ENCODE results near the gene CEACAM7.
A peak's percentile ranks its signal among the peaks of the same experiment; 100 is the strongest.

CEACAM7 gene

DNA sequence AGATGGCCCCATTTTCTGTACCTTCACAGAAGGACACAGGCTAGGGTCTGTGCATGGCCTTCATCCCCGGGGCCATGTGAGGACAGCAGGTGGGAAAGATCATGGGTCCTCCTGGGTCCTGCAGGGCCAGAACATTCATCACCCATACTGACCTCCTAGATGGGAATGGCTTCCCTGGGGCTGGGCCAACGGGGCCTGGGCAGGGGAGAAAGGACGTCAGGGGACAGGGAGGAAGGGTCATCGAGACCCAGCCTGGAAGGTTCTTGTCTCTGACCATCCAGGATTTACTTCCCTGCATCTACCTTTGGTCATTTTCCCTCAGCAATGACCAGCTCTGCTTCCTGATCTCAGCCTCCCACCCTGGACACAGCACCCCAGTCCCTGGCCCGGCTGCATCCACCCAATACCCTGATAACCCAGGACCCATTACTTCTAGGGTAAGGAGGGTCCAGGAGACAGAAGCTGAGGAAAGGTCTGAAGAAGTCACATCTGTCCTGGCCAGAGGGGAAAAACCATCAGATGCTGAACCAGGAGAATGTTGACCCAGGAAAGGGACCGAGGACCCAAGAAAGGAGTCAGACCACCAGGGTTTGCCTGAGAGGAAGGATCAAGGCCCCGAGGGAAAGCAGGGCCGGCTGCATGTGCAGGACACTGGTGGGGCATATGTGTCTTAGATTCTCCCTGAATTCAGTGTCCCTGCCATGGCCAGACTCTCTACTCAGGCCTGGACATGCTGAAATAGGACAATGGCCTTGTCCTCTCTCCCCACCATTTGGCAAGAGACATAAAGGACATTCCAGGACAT, 7.0 kb upstream of the CEACAM7 start:
- Histone ChIP-seq H2BK120ac (ENCODE audit: low read depth, low read length) (no peak overlapping the region), H3K23ac (ENCODE audit: low read length) (no peak overlapping the region), H3K36me3 (ENCODE audit: control insufficient read depth, insufficient read depth, low read length) (no peaks in the 10 kb centered on the region), H3K79me2 (ENCODE audit: control insufficient read depth, insufficient read depth, low read length) (no peaks in the 10 kb centered on the region), H3K79me1 (ENCODE audit: low read length) (no peaks in the 10 kb centered on the region), H3K9ac (ENCODE audit: low read length) (no peak overlapping the region), H3K4me2 (ENCODE audit: low read length) (no peak overlapping the region), H3K18ac (ENCODE audit: low read length) (no peak overlapping the region), H2BK15ac (replicated peaks; ENCODE audit: low read depth) (no peak overlapping the region), H4K5ac (ENCODE audit: low read length) (no peak overlapping the region), H3K4me3 (ENCODE audit: low read length) (no peak overlapping the region), H3K27ac (ENCODE audit: low read depth, low read length) (no peak overlapping the region), H3K56ac (ENCODE audit: low read length) (no peak overlapping the region), H3K4ac (ENCODE audit: low read depth, low read length) (no peak overlapping the region), H2AK5ac (ENCODE audit: low read length) (no peak overlapping the region), H2BK5ac (ENCODE audit: low read length) (no peak overlapping the region), H4K8ac (ENCODE audit: low read depth, low read length) (no peak overlapping the region), H3K27me3 (ENCODE audit: insufficient read depth, low read length, poor library complexity) (no peaks in the 10 kb centered on the region), H3K4me1 (ENCODE audit: control insufficient read depth, low read depth, low read length) (no peaks in the 10 kb centered on the region)
- no peak for DNase-seq
- WGBS (ENCODE audit: extremely low coverage, insufficient coverage, low lambda C conversion rate), result no CpG with 5 or more reads among the region's 8 CpGs

DNA sequence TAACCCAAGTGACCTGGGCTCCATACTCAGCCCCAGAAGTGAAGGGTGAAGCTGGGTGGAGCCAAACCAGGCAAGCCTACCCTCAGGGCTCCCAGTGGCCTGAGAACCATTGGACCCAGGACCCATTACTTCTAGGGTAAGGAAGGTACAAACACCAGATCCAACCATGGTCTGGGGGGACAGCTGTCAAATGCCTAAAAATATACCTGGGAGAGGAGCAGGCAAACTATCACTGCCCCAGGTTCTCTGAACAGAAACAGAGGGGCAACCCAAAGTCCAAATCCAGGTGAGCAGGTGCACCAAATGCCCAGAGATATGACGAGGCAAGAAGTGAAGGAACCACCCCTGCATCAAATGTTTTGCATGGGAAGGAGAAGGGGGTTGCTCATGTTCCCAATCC, 6.1 kb upstream of the CEACAM7 start:
- Histone ChIP-seq H4K8ac (ENCODE audit: low read depth, low read length) (no peak overlapping the region), H3K4ac (ENCODE audit: low read depth, low read length) (no peak overlapping the region), H3K27me3 (ENCODE audit: insufficient read depth, low read length, poor library complexity) (no peaks in the 10 kb centered on the region), H4K5ac (ENCODE audit: low read length) (no peak overlapping the region), H3K79me1 (ENCODE audit: low read length) (no peaks in the 10 kb centered on the region), H3K4me1 (ENCODE audit: control insufficient read depth, low read depth, low read length) (no peaks in the 10 kb centered on the region), H3K4me2 (ENCODE audit: low read length) (no peak overlapping the region), H2AK5ac (ENCODE audit: low read length) (no peak overlapping the region), H3K9ac (ENCODE audit: low read length) (no peak overlapping the region), H2BK15ac (replicated peaks; ENCODE audit: low read depth) (no peak overlapping the region), H3K23ac (ENCODE audit: low read length) (no peak overlapping the region), H3K27ac (ENCODE audit: low read depth, low read length) (no peak overlapping the region), H3K79me2 (ENCODE audit: control insufficient read depth, insufficient read depth, low read length) (no peaks in the 10 kb centered on the region), H3K56ac (ENCODE audit: low read length) (no peak overlapping the region), H3K36me3 (ENCODE audit: control insufficient read depth, insufficient read depth, low read length) (no peaks in the 10 kb centered on the region), H2BK120ac (ENCODE audit: low read depth, low read length) (no peak overlapping the region), H3K18ac (ENCODE audit: low read length) (no peak overlapping the region), H2BK5ac (ENCODE audit: low read length) (no peak overlapping the region), H3K4me3 (ENCODE audit: low read length) (no peak overlapping the region)
- no CpG with 5 or more reads among the region's 1 CpG for WGBS (ENCODE audit: extremely low coverage, insufficient coverage, low lambda C conversion rate)
- no peak for DNase-seq

DNA sequence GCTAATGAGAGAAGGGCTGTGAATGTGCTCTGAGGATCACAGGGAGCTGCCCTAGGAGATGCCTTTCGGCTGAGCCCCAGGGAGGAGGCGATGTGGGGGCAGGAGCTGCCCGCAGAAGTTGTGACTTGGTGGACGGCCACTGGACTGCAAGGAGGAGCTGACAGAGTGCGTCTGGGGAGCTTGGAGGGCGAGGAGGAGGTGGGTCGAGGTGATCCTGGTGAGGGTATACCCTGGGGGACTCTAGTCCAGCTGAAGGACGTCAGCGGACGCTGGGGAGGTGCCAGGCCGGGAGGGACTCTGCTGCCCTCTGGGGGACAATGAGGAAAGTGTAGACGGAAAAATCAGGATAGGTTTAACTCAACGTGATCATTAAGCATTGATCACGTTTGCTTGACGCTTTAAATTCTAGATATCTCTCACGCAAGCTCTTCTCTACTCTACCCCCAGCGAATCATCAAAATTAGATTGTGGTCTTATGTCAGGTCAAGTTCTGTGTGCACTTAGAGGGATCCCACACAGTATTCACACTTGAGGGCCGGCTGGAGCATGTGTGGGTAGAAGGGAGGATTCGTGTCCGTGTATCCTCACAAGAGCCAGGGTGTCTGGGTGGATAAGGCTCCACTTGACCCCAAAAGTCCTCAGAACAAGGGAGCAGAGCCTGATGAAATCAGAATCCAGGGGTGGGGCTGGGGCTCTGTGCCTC, 3.3 kb upstream of the CEACAM7 start:
- H3K23ac ChIP-seq (ENCODE audit: low read length), result no peak overlapping the region
- H3K4me3 ChIP-seq (ENCODE audit: low read length), result no peak overlapping the region
- peak; percentile 8 for DNase-seq
- no peak overlapping the region for H3K27ac ChIP-seq (ENCODE audit: low read depth, low read length)
- no peaks in the 10 kb centered on the region for H3K36me3 ChIP-seq (ENCODE audit: control insufficient read depth, insufficient read depth, low read length)
- H3K4me2 ChIP-seq (ENCODE audit: low read length), result no peak overlapping the region
- H3K27me3 ChIP-seq (ENCODE audit: insufficient read depth, low read length, poor library complexity), result no peaks in the 10 kb centered on the region
- no peak overlapping the region for H2BK5ac ChIP-seq (ENCODE audit: low read length)
- no peak overlapping the region for H3K4ac ChIP-seq (ENCODE audit: low read depth, low read length)
- no CpG with 5 or more reads among the region's 20 CpGs for WGBS (ENCODE audit: extremely low coverage, insufficient coverage, low lambda C conversion rate)
- no peaks in the 10 kb centered on the region for H3K79me1 ChIP-seq (ENCODE audit: low read length)
- H3K18ac ChIP-seq (ENCODE audit: low read length), result no peak overlapping the region
- H2AK5ac ChIP-seq (ENCODE audit: low read length), result no peak overlapping the region
- H3K9ac ChIP-seq (ENCODE audit: low read length), result no peak overlapping the region
- H2BK120ac ChIP-seq (ENCODE audit: low read depth, low read length), result no peak overlapping the region
- H3K4me1 ChIP-seq (ENCODE audit: control insufficient read depth, low read depth, low read length), result no peaks in the 10 kb centered on the region
- no peak overlapping the region for H3K56ac ChIP-seq (ENCODE audit: low read length)
- H4K8ac ChIP-seq (ENCODE audit: low read depth, low read length), result no peak overlapping the region
- H3K79me2 ChIP-seq (ENCODE audit: control insufficient read depth, insufficient read depth, low read length), result no peaks in the 10 kb centered on the region
- H4K5ac ChIP-seq (ENCODE audit: low read length), result no peak overlapping the region
- H2BK15ac ChIP-seq (replicated peaks; ENCODE audit: low read depth), result no peak overlapping the region

DNA sequence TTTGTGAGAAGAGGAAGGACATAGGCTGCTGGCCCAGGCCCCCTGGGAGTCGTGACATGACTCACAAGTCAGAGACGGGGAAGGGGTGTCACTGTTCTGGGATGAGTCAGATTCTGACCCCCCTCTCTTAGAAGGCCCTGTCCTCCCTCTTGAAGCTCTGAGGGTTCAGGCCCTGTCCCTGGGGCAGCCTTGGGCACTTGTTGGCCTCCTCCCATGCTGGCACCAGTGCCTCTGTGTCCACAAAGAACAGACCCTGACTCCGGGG, 2.7 kb upstream of the CEACAM7 start:
- WGBS (ENCODE audit: extremely low coverage, insufficient coverage, low lambda C conversion rate), result no CpG with 5 or more reads among the region's 3 CpGs
- H3K4me3 ChIP-seq (ENCODE audit: low read length), result no peak overlapping the region
- no peak overlapping the region for H3K27ac ChIP-seq (ENCODE audit: low read depth, low read length)
- no peak overlapping the region for H2BK120ac ChIP-seq (ENCODE audit: low read depth, low read length)
- H3K9ac ChIP-seq (ENCODE audit: low read length), result no peak overlapping the region
- no peaks in the 10 kb centered on the region for H3K36me3 ChIP-seq (ENCODE audit: control insufficient read depth, insufficient read depth, low read length)
- H2BK5ac ChIP-seq (ENCODE audit: low read length), result no peak overlapping the region
- no peaks in the 10 kb centered on the region for H3K79me2 ChIP-seq (ENCODE audit: control insufficient read depth, insufficient read depth, low read length)
- no peak overlapping the region for H4K5ac ChIP-seq (ENCODE audit: low read length)
- H3K4me1 ChIP-seq (ENCODE audit: control insufficient read depth, low read depth, low read length), result no peaks in the 10 kb centered on the region
- H3K79me1 ChIP-seq (ENCODE audit: low read length), result no peaks in the 10 kb centered on the region
- H3K4ac ChIP-seq (ENCODE audit: low read depth, low read length), result no peak overlapping the region
- no peaks in the 10 kb centered on the region for H3K27me3 ChIP-seq (ENCODE audit: insufficient read depth, low read length, poor library complexity)
- H2BK15ac ChIP-seq (replicated peaks; ENCODE audit: low read depth), result no peak overlapping the region
- H3K4me2 ChIP-seq (ENCODE audit: low read length), result no peak overlapping the region
- no peak overlapping the region for H2AK5ac ChIP-seq (ENCODE audit: low read length)
- H3K23ac ChIP-seq (ENCODE audit: low read length), result no peak overlapping the region
- H3K18ac ChIP-seq (ENCODE audit: low read length), result no peak overlapping the region
- H4K8ac ChIP-seq (ENCODE audit: low read depth, low read length), result no peak overlapping the region
- DNase-seq, result no peak
- no peak overlapping the region for H3K56ac ChIP-seq (ENCODE audit: low read length)

DNA sequence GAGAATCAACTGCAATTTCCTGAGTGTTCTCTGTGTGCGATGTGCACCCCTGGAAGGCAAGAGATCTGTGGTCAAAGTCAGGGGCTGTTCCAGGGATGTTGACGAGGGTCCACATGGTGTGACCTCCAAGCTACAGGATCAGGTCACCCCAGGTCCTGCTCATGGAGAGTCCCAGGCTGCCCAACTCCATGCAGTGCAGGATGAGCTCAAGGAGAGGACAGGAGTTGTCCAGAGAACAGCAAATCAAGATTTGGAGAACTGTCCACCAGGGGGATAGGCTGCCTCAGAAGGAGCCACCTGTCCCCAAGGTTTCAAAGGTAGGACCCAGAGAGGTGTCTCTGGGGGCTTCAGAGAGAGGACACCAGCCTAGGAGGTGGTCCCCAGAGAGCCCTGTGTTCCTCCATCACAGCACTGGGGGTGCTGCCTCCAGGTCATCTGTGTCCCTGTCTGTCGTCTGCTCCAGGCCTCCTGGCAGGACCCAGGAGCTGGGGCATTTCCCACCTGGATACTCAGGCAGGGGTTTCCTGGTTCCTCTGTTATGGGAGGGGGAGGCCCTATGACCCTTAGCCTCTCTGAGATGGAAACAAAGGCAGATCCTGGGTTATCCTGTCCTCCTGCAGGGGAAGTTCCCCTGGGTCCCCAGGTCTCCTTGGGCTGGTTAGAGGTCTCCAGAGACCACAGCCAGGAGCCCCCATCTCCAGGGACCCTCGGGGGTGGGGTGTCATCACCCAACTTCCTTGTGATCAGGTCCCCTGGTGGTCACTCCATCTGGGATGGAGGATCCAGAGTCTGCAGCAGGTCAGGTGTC, 2.1 kb upstream of the CEACAM7 start:
- Histone ChIP-seq H3K79me2 (ENCODE audit: control insufficient read depth, insufficient read depth, low read length) (no peaks in the 10 kb centered on the region), H3K9ac (ENCODE audit: low read length) (no peak overlapping the region), H3K4ac (ENCODE audit: low read depth, low read length) (no peak overlapping the region), H3K36me3 (ENCODE audit: control insufficient read depth, insufficient read depth, low read length) (no peaks in the 10 kb centered on the region), H3K18ac (ENCODE audit: low read length) (no peak overlapping the region), H3K27me3 (ENCODE audit: insufficient read depth, low read length, poor library complexity) (no peaks in the 10 kb centered on the region), H2AK5ac (ENCODE audit: low read length) (no peak overlapping the region), H3K23ac (ENCODE audit: low read length) (no peak overlapping the region), H3K4me1 (ENCODE audit: control insufficient read depth, low read depth, low read length) (no peaks in the 10 kb centered on the region), H2BK120ac (ENCODE audit: low read depth, low read length) (no peak overlapping the region), H3K56ac (ENCODE audit: low read length) (no peak overlapping the region), H3K79me1 (ENCODE audit: low read length) (no peaks in the 10 kb centered on the region), H2BK15ac (replicated peaks; ENCODE audit: low read depth) (no peak overlapping the region), H4K8ac (ENCODE audit: low read depth, low read length) (no peak overlapping the region), H4K5ac (ENCODE audit: low read length) (no peak overlapping the region), H3K27ac (ENCODE audit: low read depth, low read length) (no peak overlapping the region), H3K4me3 (ENCODE audit: low read length) (no peak overlapping the region), H3K4me2 (ENCODE audit: low read length) (no peak overlapping the region), H2BK5ac (ENCODE audit: low read length) (no peak overlapping the region)
- no peak for DNase-seq
- WGBS (ENCODE audit: extremely low coverage, insufficient coverage, low lambda C conversion rate), result no CpG with 5 or more reads among the region's 4 CpGs
